Thoracic aorta (tissue), 2 donors: ENCODE data around the gene MRPL3. TPM values are rescaled to one million over a fixed set of nuclear protein-coding genes. Genes with fewer than 3 reads are reported as not detected.

Source experiments
- ATAC-seq: fragments of 150-250 bp; one replicate; pipeline ENCODE4 v1.8.0; 2017; ENCODE audit warnings: low read depth; ENCODE audit not compliant: insufficient number of reproducible peaks, low FRiP score
- DNase-seq: peaks from one replicate; pipeline ENCODE4 v3.0.0-alpha.2; 2020; ENCODE audit warnings: low spot score
- H3K27ac ChIP-seq, 2 donors: fragments of 200-600 bp; sonication (generic); 1 replicate in 1 of 2; 2 replicates in 1 of 2; pipeline ENCODE4 v1.5.1; 2016; ENCODE audit warnings: mild to moderate bottlenecking in 2 of 2, moderate library complexity in 2 of 2
- H3K27me3 ChIP-seq: fragments of 200-600 bp; sonication (generic); replicated peaks from 2 replicates; pipeline ENCODE4 v1.6.0; 2016; ENCODE audit warnings: mild to moderate bottlenecking; ENCODE audit not compliant: insufficient read depth
- H3K36me3 ChIP-seq: fragments of 200-600 bp; sonication (generic); one replicate; pipeline ENCODE4 v1.5.1; 2016
- H3K4me1 ChIP-seq, 2 donors: fragments of 200-600 bp; sonication (generic); 1 replicate in 1 of 2; 2 replicates in 1 of 2; pipeline versions ENCODE4 v1.5.1 to v1.6.0; 2016; ENCODE audit warnings: low read depth in 2 of 2, mild to moderate bottlenecking in 1 of 2; ENCODE audit not compliant: control insufficient read depth in 1 of 2
- H3K4me3 ChIP-seq: fragments of 200-600 bp; sonication (generic); 2 replicates; pipeline ENCODE4 v1.5.1; 2016; ENCODE audit warnings: mild to moderate bottlenecking
- H3K9me3 ChIP-seq: fragments of 200-600 bp; sonication (generic); 2 replicates; pipeline ENCODE4 v1.5.1; 2016
- CTCF ChIP-seq: fragments of 200-600 bp; sonication (generic); IDR thresholded peaks from one replicate; pipeline ENCODE4 v1.5.1; 2019; ENCODE audit warnings: antibody characterized with exemption
- total RNA-seq, 2 donors: library from RNA; depleted of rRNA; stranded (reverse); fragments of >200 nt; gene quantifications; one replicate each; pipeline versions ENCODE4 v1.1.0 to v1.2.3, GENCODE V29; 2016

The MRPL3 gene
- total RNA-seq, 2 donors from 2014 or later: 42.0 to 80.3 TPM

DNA sequence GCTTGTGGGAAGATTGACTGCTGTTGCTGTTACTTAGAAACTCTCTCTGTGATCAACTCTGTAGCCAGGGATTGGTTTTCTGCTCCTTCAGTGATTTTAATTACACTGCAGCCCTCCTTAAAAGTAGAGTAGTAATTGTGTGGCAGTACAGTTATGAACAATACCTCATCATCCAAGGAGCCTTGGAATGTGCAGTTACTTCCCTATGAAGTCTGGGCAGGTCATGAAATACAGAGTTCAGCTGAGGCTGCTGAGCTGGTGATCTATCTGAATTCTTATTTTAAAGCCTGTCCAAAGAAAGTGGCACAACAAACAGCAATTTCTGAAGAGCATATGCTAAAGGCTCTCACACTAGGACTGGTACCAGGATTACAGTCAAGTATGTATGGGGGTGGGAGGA is 37.4 kb upstream of the MRPL3 start:
- Histone ChIP-seq H3K4me1 (peaks cover 3 to 12% of the 10 kb centered on the region in 2 donors), H3K27me3 (no peaks in the 10 kb centered on the region), H3K9me3 (no peaks in the 10 kb centered on the region), H3K36me3 (no peaks in the 10 kb centered on the region), H3K4me3 (no peak overlapping the region), H3K27ac (no peak overlapping the region)
- no peak for DNase-seq
- no peak for TF ChIP-seq CTCF
- ATAC-seq: no peak

- DNase-seq: no peak
- no peaks in the 10 kb centered on the region for H3K36me3 ChIP-seq
- no peak overlapping the region for H3K4me3 ChIP-seq
- H3K9me3 ChIP-seq: no peaks in the 10 kb centered on the region
- peaks cover 3 to 9% of the 10 kb centered on the region in 2 donors for H3K4me1 ChIP-seq
- ATAC-seq: no peak
- no peaks in the 10 kb centered on the region for H3K27me3 ChIP-seq
- H3K27ac ChIP-seq: no peak overlapping the region
- no peak for TF ChIP-seq CTCF
These were observed 36.2 kb upstream of the MRPL3 start for GRCh38 chr3:131538968-131539367.

DNA sequence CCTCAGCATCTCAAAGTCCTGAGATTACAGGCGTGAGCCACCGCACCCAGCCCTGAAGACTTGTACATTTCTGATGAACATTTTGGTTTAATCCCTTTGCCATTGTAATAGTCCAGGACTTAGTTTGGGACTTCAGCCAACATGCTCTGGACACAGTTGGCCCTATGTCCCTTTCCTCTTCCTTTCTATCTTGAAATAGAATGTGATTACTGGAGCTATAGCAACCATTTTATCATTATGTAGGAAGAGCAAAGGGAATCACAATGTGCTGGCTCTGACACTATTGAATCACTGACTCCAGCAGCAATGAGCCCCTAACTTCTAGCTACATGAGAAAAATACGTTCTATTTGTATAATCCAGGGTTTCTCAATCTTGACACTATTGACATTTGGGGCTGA is 34.8 kb upstream of the MRPL3 start:
- no peaks in the 10 kb centered on the region for H3K9me3 ChIP-seq
- TF ChIP-seq CTCF: no peak
- no peak overlapping the region for H3K4me3 ChIP-seq
- no peaks in the 10 kb centered on the region for H3K36me3 ChIP-seq
- no peaks in the 10 kb centered on the region for H3K27me3 ChIP-seq
- DNase-seq: no peak
- peaks cover 0 to 5% of the 10 kb centered on the region in 2 donors for H3K4me1 ChIP-seq
- no peak overlapping the region for H3K27ac ChIP-seq
- no peak for ATAC-seq

- Histone ChIP-seq H3K27ac (no peak overlapping the region), H3K36me3 (no peaks in the 10 kb centered on the region), H3K4me3 (no peak overlapping the region), H3K9me3 (no peaks in the 10 kb centered on the region), H3K27me3 (no peaks in the 10 kb centered on the region), H3K4me1 (peaks cover 0 to 5% of the 10 kb centered on the region in 2 donors)
- TF ChIP-seq CTCF: no peak
- DNase-seq (no peak), ATAC-seq (no peak)
These were observed 32.8 kb upstream of the MRPL3 start for GRCh38 chr3:131535596-131535995.

- Histone ChIP-seq H3K27ac (no peak overlapping the region), H3K4me1 (peaks cover 0 to under 1% of the 10 kb centered on the region in 2 donors), H3K27me3 (no peaks in the 10 kb centered on the region), H3K4me3 (no peak overlapping the region), H3K36me3 (no peaks in the 10 kb centered on the region), H3K9me3 (no peaks in the 10 kb centered on the region)
- ATAC-seq: no peak
- TF ChIP-seq CTCF: no peak
- DNase-seq: no peak
These were observed 32.4 kb upstream of the MRPL3 start for GRCh38 chr3:131535131-131535530.
